GM19043 (cell line): Measurements from ENCODE around the gene HOXA3.

Source experiments
- ATAC-seq: cut with Tn5 transposase; IDR thresholded peaks from one replicate; pipeline ENCODE4 v1.9.1; 2021; ENCODE audit warnings: low read depth; ENCODE audit not compliant: unreplicated experiment

The HOXA3 gene

DNA sequence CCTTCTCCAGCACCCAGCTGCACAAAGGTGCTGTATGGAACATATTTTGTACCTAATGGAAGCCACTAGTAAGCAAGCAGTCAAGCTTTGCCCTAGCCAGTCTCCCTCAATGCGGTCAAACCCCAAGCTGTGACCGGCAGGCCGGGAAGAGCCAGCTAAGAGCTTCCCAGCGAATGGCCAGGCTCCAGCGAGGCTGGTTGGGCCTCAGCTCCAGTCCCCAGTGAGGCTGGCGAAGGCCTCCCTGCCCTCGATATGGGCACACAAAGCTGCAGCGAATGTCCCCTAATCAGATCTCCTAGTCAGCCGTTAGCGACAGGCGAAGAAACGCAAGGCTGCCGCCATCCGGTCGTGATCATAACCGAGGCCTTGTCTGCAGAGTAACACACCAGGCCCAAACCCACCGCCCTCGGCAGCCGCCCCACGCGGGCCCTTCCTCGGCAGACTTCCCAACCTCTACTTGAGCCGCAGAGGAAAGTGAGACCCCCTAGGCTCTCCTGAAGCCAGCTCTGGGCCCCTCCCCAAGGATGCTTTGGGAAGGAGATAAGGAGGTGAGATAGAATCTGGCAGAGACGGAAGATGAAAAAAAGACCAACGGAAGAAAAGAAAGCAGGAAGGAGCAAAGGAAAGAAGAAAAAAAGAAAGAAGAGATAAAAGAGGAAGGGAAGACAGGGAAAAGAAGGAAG lies 16.0 kb upstream of the HOXA3 start:
- no peak for ATAC-seq

GRCh38 chr7:27167916-27168264 lies 15.5 kb upstream of the HOXA3 start:
- ATAC-seq, result no peak

GRCh38 chr7:27166531-27167505 lies 14.4 kb upstream of the HOXA3 start:
- ATAC-seq, result no peak

DNA sequence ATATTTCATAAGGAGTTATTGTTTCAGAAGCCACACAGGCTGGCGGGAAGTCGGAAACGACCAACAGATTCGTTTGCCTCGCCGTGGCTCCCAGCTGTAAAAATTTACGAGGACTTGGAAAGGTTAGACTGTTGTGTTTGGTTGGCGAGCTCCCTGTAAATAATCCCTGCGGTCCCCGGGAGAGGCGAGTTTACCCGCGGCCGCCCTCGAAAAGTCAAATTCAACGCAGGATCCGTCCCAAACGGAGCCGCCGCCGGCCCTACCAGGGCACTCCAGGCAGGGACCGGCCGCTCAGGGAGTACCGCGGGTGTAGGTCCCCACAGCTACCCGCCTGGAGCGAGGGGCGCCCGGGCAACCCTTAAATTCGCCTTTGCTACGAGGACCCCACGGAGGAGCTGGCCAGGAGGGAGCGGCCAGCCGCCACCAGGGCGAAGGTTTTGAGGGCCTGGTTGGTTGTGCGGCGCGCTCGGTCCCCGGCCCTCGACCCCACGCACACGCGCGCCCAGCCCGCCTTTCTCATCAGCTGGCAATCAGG lies 13.7 kb upstream of the HOXA3 start:
- no peak for ATAC-seq

DNA sequence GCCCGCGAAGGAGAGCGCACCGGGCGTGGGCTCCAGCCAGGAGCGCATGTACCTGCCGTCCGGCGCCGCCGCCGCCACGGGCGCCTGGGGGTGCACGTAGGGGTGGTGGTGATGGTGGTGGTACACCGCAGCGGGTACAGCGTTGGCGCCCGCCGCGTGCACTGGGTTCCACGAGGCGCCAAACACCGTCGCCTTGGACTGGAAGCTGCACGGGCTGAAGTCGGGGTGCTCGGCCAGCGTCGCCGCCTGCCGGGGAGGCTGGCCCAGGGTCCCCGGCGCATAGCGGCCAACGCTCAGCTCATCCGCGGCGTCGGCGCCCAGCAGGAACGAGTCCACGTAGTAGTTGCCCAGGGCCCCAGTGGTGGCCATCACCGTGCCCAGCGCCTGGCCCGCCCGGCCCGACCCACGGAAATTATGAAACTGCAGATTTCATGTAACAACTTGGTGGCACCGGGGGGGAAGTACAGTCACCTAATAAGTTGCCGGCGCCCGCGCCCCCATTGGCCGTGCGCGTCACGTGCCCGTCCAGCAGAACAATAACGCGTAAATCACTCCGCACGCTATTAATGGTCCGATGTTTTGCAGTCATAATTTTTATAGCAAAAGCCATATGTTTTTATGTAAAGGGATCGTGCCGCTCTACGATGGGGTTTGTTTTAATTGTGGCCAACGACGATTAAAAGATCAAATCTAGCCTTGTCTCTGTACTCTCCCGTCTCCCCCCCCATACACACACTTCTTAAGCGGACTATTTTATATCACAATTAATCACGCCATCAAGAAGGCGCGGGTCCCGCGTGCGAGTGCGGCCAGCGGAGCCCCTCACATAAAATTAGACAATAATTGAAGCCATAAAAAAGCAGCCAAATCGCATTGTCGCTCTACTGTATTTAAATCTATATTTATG lies 13.0 kb upstream of the HOXA3 start, which contains the start of gene HOXA9:
Gene HOXA9, minus strand, starts transcription at position 449 of the 907 bp plus-strand sequence. Its CDS starts 80 bp downstream, at position 369.
- ATAC-seq, result no peak

- no peak for ATAC-seq
Measured at GRCh38 chr7:27164367-27165088, 12.1 kb upstream of the HOXA3 start.

DNA sequence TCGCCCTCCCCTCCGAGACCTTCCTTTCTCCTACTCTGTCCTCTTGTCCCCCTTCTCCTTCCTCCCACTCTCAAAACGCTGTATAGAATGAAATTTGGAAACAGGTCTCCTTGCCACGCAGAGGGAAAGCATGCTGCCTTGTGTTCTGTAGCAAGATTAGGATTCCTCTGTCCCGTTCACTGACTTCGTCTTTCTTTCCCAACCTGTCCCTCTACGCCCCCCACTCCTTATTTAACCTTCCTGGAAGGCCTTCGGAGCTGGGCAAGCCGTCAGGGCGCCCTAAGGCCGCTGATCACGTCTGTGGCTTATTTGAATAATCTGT lies 11.6 kb upstream of the HOXA3 start:
- no peak for ATAC-seq

DNA sequence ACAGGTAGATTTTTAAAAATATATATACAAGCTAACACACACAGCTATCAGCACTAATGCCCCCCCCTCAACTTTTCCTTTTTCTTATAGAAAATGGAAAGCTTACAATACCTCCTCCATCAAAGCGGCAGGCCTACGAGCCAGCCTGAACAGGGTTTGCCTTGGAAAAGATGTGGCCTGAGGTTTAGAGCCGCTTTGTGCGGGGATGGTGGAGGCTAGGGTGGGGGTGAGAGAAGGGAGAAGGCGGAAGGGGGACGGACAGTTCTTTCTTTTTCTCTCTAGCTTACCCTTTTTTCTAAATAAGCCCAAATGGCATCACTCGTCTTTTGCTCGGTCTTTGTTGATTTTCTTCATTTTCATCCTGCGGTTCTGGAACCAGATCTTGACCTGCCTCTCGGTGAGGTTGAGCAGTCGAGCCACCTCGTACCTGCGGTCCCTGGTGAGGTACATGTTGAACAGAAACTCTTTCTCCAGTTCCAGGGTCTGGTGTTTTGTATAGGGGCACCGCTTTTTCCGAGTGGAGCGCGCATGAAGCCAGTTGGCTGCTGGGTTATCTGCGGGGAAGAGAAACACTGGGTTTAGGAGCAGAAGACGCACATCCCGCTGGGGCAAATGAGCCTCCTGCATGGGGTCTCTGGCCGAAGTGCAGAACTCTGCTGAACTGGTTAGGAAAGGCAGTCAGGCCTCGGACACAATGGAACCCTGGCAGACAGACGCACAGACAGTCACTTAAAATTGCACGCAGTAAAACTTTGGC lies 11.1 kb upstream of the HOXA3 start:
- no peak for ATAC-seq

DNA sequence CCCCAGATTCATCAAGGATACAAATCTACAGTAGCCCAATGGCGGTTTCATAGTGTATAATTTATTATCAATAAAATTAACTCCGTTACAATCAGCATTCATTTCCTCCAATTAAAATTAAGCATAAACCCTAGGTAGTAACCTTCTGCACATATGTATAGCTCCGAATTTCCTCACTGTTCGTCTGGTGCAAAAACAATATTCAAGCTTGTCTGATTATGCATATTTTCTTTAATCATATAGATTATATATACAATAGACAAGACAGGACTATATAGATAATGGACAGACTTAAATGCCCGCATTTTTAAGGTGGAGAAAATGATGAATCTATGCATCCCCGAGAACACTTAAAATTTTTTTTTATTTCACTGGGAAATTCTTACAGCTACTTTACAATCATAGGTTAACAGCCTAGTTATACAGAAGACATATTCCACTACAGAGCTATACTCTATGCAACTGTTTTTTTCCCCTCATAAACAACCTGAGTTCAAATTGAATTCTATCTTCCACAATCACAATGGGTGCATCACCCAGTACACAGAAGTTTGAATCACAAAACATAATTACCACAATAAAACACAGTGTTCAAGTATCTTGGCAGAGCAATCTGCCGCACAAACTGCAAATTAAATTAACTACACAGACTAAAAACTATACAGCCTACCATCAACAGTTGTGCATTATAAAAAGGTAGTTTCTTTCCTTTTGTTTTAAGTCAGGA lies 10.3 kb upstream of the HOXA3 start:
- ATAC-seq, result no peak

- no peak for ATAC-seq
Measured at GRCh38 chr7:27161721-27162560, 9.6 kb upstream of the HOXA3 start.

GRCh38 chr7:27161214-27161720 lies 8.9 kb upstream of the HOXA3 start:
- no peak for ATAC-seq

GRCh38 chr7:27160546-27161213 lies 8.3 kb upstream of the HOXA3 start:
- ATAC-seq, result no peak

DNA sequence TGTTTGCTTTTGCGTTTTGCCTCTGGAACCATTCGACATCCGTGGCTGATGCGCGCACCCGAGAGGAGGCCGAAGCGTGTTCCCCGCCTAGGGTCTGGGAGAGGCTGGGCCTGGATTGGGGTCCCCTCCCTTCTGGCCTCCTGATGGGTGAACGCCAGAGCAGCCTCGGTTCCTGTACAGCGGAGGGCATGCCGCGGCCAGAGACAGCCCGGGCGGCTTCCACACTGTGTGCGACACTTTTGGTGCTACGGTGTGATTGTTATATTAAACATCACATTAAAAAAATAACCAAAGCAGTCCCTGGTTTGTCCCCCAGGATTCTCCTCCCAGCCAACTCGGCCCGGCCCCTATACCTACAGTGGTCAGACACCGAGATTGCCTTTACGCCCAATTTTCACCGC lies 7.8 kb upstream of the HOXA3 start:
- ATAC-seq, result no peak

GRCh38 chr7:27159266-27160144 lies 7.1 kb upstream of the HOXA3 start:
- no peak for ATAC-seq

- ATAC-seq, result no peak
Measured at GRCh38 chr7:27158436-27159265, 6.3 kb upstream of the HOXA3 start.
